Right kidney (tissue), 9 donors: Measurements from ENCODE around the gene CDC37L1.
"Not testable (repeated sequence)": the region's sequence is repeated elsewhere in the genome, so short reads cannot be mapped to it uniquely, and the experiment has no call there.

ENCODE experiments used
- DNase-seq: peaks from one replicate; pipeline ENCODE4 v3.0.0-alpha.2; 2016
- long read RNA-seq, 8 donors: transcript quantifications; one replicate each; lab custom pipeline, GENCODE V29; 2026

The CDC37L1 gene
- long read RNA-seq, donor 1, transcript CDC37L1-201 (7 exons, 3,502 nt) = major isoform, 10 of 77 reads
- long read RNA-seq, donor 1, partial matches to known transcripts = 24 of 77 reads
- long read RNA-seq, donor 1, other reads (novel, unspliced or antisense) = 42 of 77 reads
- long read RNA-seq, donor 2, partial matches to known transcripts = 0 of 4 reads
- long read RNA-seq, donor 2, other reads (novel, unspliced or antisense) = 0 of 4 reads
- long read RNA-seq, donor 3, transcript CDC37L1-201 (7 exons, 3,502 nt) = major isoform, 6 of 8 reads
- long read RNA-seq, donor 3, partial matches to known transcripts = 0 of 8 reads
- long read RNA-seq, donor 3, other reads (novel, unspliced or antisense) = 0 of 8 reads
- long read RNA-seq, donor 4, transcript CDC37L1-201 (7 exons, 3,502 nt) = major isoform, 6 of 7 reads
- long read RNA-seq, donor 4, partial matches to known transcripts = 0 of 7 reads
- long read RNA-seq, donor 4, other reads (novel, unspliced or antisense) = 0 of 7 reads
- long read RNA-seq, donor 5, partial matches to known transcripts = 0 of 6 reads
- long read RNA-seq, donor 5, other reads (novel, unspliced or antisense) = 0 of 6 reads
- long read RNA-seq, donor 6, transcript CDC37L1-201 (7 exons, 3,502 nt) = major isoform, 5 of 7 reads
- long read RNA-seq, donor 6, partial matches to known transcripts = 0 of 7 reads
- long read RNA-seq, donor 6, other reads (novel, unspliced or antisense) = 0 of 7 reads
- long read RNA-seq, donor 7, transcript CDC37L1-201 (7 exons, 3,502 nt) = major isoform, 6 of 15 reads
- long read RNA-seq, donor 7, partial matches to known transcripts = 6 of 15 reads
- long read RNA-seq, donor 7, other reads (novel, unspliced or antisense) = 0 of 15 reads
- long read RNA-seq, donor 8, partial matches to known transcripts = 0 of 6 reads
- long read RNA-seq, donor 8, other reads (novel, unspliced or antisense) = 0 of 6 reads

- peak; percentile 94 for DNase-seq
These were observed at the start of gene CDC37L1 for GRCh38 chr9:4679268-4680172. Gene CDC37L1, plus strand, starts transcription at chr9:4679569. Its CDS starts 199 bp downstream, at chr9:4679768.

- no peak for DNase-seq
These were observed 48.5 kb upstream of the CDC37L1 start for GRCh38 chr9:4630836-4631235.

- DNase-seq = no peak
These were observed 40.4 kb upstream of the CDC37L1 start for GRCh38 chr9:4638968-4639367.

- no peak for DNase-seq
These were observed 39.9 kb upstream of the CDC37L1 start for GRCh38 chr9:4639420-4639819.

- DNase-seq = no peak
These were observed 39.3 kb upstream of the CDC37L1 start for GRCh38 chr9:4640027-4640426.

GRCh38 chr9:4642351-4642750 is 37.0 kb upstream of the CDC37L1 start:
- no peak for DNase-seq

- no peak for DNase-seq
These were observed 25.3 kb upstream of the CDC37L1 start for GRCh38 chr9:4654084-4654483.

- DNase-seq = no peak
These were observed 24.8 kb upstream of the CDC37L1 start for GRCh38 chr9:4654538-4654937.

- not testable (repeated sequence) for DNase-seq
These were observed 23.2 kb upstream of the CDC37L1 start for GRCh38 chr9:4656196-4656595.

- no peak for DNase-seq
These were observed 22.7 kb upstream of the CDC37L1 start for GRCh38 chr9:4656621-4657020.

- DNase-seq = no peak
These were observed 21.8 kb upstream of the CDC37L1 start for GRCh38 chr9:4657426-4658159.

- DNase-seq = not testable (repeated sequence)
These were observed 18.7 kb upstream of the CDC37L1 start for GRCh38 chr9:4660665-4661064.

- DNase-seq = no peak
These were observed 18.2 kb upstream of the CDC37L1 start for GRCh38 chr9:4661165-4661564.

GRCh38 chr9:4661611-4662010 is 17.8 kb upstream of the CDC37L1 start:
- DNase-seq = no peak

- DNase-seq = peak; percentile 88
These were observed 17.0 kb upstream of the CDC37L1 start, which contains the start of gene PLPP6 for GRCh38 chr9:4662108-4662988. Gene PLPP6, plus strand, starts transcription at chr9:4662294. Its CDS starts 82 bp downstream, at chr9:4662376.

- DNase-seq = no peak
These were observed 16.2 kb upstream of the CDC37L1 start for GRCh38 chr9:4662989-4663792.

- no peak for DNase-seq
These were observed 15.4 kb upstream of the CDC37L1 start for GRCh38 chr9:4663956-4664355.

GRCh38 chr9:4665357-4665756 is 14.0 kb upstream of the CDC37L1 start:
- DNase-seq = no peak

GRCh38 chr9:4666042-4666699 is 13.2 kb upstream of the CDC37L1 start, which contains the start of gene SPATA6L:
Gene SPATA6L, minus strand, starts transcription at chr9:4666480. Its CDS starts 230 bp downstream, at chr9:4666250.
- peak; percentile 70 for DNase-seq
